Right cardiac atrium (tissue), 5 donors: Measurements from ENCODE around the gene STX5. TPM values are rescaled to one million over a fixed set of nuclear protein-coding genes. Genes with fewer than 3 reads are reported as not detected.
"Not testable (repeated sequence)": the region's sequence is repeated elsewhere in the genome, so short reads cannot be mapped to it uniquely, and the experiment has no call there.

Source experiments
- ATAC-seq, 2 donors: fragments of 200-7000 bp; cut with Tn5 transposase; one replicate each; pipeline versions ENCODE4 v1.8.0 to v1.9.1; 2020; ENCODE audit warnings: moderate library complexity in 2 of 2, mild to moderate bottlenecking in 1 of 2
- DNase-seq, 3 donors: peaks; one replicate each; pipeline ENCODE4 v3.0.0-alpha.2; 2020
- H3K27ac ChIP-seq: one replicate; pipeline ENCODE4 v1.5.1; 2013; ENCODE audit warnings: mild to moderate bottlenecking, low read length, control low read depth, moderate library complexity
- H3K27me3 ChIP-seq: one replicate; pipeline ENCODE4 v1.6.1; 2013; ENCODE audit not compliant: control insufficient read depth, insufficient read depth
- H3K4me1 ChIP-seq: one replicate; pipeline ENCODE4 v1.6.1; 2013; ENCODE audit warnings: low read length; ENCODE audit not compliant: control insufficient read depth, insufficient read depth
- H3K4me3 ChIP-seq: one replicate; pipeline ENCODE4 v1.5.1; 2013; ENCODE audit warnings: low read length, control low read depth
- H3K9me3 ChIP-seq: one replicate; pipeline ENCODE4 v1.6.1; 2013; ENCODE audit warnings: low read length; ENCODE audit not compliant: control insufficient read depth
- WGBS: extraction: QIAGEN DNeasy Blood & Tissue Kit; methylation state at CpG from one replicate; pipeline ENCODE4 v1.1.7; 2013; 5-methylcytosine and 5-hydroxymethylcytosine counted together
- intact Hi-C, 4 donors: fragments of 100-400 bp; cut with DNase I; formaldehyde crosslinking; loops; one replicate each; pipeline versions ENCODE4 v1.11.0 to v1.14.0; 2022 to 2023
- polyA plus RNA-seq: library from polyadenylated mRNA; stranded (reverse); fragments of 200-250 nt; gene quantifications from one replicate; pipeline ENCODE4 v1.2.3, GENCODE V29; 2013
- total RNA-seq, 4 donors: library from RNA; stranded (reverse); fragmentation: NEBNext Ultra II Directional; extraction: Animal tissue kit (Norgen Biotek cat#: 25700); gene quantifications; one replicate each; pipeline ENCODE4 v1.2.1, GENCODE V29; 2021
- donor health status: healthy with polysubstance abuse.
- donor health status: DM: no; HTN: yes; CAD: no.
- donor health status: DM: no; HTN: no; CAD: no.
- donor health status: DM: no; HTN: yes; CAD: no; lungs with severe emphysema.
- donor health status: DM: yes; HTN: yes; CAD: no.

STX5 gene
- total and polyA plus RNA-seq, 5 donors = 14.4 to 27.8 (median 21.5) TPM

DNA sequence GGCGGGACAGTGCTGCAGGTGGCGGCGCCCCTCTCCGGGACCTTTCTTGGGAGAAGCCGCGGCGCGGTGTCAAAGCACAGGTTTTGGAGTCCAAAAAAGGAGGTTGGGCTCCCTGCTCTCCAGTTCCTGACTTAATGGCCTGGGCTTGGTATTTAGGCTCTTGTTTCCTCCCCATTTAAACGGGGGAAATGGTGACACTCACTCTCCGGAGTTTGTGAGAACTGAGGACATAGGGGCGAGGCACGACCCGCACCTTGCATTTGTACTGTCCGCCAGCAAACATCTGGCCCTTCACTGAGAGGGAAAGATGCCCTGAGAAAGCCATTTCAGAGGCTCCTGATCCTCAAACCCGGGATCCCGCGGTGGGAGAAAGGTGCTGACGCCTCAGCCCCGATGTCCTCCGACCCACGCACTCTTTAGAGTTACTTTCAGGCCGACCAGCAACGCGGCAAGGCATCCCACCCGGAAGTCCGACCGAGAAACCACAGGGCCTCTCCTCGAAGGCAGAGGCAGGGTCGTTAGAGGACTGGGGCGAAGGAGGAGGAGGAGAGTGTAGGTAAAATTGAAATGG lies 10.4 kb upstream of the STX5 start:
- Histone ChIP-seq H3K27me3 (no peaks in the 10 kb centered on the region), H3K4me3 (peak overlapping the region; percentile 42), H3K9me3 (no peaks in the 10 kb centered on the region), H3K27ac (peak overlapping the region; percentile 90), H3K4me1 (no peaks in the 10 kb centered on the region)
- intact Hi-C loops = no loop called here
- 6% methylated on average over 30 of the region's 30 CpGs for WGBS
- ATAC-seq = peak in 1 of 2 donors; percentile 1
- peak; percentile 35 to 67 (median 66) for DNase-seq

DNA sequence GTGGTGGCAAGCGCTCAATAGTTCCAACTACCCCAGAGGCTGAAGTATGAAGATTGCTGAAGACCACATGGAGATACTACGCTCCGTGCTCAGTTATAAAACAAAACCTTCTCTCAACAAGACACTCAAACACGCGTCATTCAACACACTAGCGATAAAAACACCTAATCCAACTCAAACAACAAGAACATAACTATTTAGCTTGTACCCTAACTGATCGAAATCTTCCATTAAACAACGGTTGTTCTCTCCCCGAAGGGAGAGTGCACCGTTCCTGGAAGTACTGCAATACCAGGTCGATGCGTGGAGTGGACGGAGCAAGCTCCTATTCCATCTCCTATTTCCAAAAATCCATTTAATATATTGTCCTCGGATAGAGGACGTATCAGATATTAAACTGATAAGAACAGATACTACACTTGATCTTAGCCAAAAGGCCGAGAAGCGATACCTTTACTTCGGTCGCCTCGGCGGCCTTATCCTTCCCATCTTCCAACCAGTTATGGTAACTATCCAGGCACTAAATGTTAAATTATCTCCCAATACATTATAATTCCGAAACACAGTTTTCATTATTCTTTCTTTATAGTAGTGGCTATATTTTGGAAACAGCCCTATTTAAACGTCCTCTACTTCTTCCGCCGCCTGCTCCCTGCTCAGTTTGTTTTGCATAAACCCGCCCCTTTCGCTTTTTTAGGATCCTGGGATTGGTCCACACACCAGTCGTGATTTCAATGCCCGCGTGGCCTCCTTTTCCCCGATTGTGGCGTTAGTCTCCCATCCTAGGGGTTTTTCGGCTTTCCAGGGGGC lies 9.7 kb upstream of the STX5 start:
- intact Hi-C loops = no loop called here
- Histone ChIP-seq H3K27ac (peak overlapping the region; percentile 99), H3K9me3 (no peaks in the 10 kb centered on the region), H3K4me1 (no peaks in the 10 kb centered on the region), H3K27me3 (no peaks in the 10 kb centered on the region), H3K4me3 (peak overlapping the region; percentile 92)
- peak; percentile 86 to 91 (median 90) for DNase-seq
- ATAC-seq = peak; percentile 84
- under 1% methylated on average over 33 of the region's 33 CpGs for WGBS

DNA sequence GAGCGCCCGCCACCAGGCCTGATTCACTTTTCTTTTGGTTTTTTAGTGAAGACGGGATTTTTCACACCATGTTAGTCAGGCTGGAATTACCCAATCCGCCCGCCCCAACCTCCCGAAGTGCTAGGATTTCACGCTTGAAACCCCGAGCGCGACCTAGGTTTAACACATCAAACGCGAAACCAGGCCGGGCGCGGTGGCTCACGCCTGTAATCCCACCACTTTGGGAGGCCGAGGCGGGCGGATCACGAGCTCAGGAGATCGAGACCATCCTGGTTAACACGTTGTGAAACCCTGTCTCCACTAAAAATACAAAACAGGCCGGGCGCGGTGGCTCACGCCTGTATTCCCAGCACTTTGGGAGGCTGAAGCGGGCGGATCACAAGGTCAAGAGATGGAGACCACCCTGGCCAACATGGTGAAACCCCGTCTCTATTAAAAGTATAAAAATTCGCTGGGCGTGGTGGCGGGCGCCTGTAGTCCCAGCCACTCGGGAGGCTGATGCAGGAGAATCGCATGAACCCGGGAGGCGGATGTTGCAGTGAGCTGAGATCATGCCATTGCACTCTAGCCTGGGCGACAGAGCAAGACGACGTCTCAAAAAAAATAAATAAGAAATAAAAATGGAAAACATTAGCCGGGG lies 9.0 kb upstream of the STX5 start:
- Histone ChIP-seq H3K27ac (peak overlapping the region; percentile 99), H3K4me3 (peak overlapping the region; percentile 92)
- WGBS = 1% methylated on average over 41 of the region's 41 CpGs
- H3K9me3 ChIP-seq, H3K27me3 ChIP-seq, H3K4me1 ChIP-seq, intact Hi-C loops: not testable (repeated sequence)
- ATAC-seq (peak; percentile 5 to 9), DNase-seq (peak; percentile 70 to 86 (median 84))

DNA sequence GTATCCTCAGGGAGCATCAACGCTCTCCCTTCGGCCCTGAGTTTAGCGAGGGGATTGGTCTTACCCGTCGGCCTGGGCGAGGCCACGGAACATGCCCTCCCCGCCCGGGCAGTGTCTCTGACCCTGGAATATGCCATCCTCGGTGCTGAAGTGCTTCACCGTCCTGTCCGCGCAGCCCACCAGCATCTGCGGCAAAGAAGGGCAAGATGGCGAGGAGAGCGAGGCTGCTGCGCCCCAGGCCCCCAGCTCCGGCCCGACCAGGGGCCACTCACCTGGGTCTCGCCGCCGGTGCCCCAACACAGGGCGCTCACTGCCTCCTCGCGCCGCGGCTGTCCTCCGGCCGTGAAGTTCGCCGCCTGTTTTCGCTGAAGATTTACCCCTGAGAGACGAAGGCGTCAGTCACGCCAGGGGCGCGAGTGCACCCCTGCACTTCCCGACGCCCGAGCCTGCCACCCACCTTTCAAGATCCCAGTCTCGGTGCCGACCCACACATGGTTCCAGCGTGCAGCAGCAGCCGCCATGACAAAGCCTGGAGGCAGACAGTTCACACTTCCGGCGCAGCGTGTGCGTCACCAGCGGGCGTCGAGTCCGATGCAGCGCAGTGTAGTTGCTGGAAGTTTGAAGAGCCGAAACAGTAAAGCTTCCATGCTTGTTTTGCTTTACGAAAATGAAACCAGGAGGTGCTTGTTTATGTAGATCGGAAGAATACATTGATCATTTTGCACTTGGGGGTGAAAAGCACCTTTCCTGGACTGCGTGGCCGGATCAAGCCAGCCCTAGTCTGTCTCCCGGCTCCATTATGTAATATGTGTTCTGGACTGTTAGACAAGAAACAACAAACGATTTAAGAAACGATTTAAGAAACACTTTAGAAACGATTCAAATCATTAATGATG lies 7.4 kb upstream of the STX5 start, which contains the start of gene WDR74:
Gene WDR74, minus strand, starts transcription at position 541 of the 896 bp plus-strand sequence. Its CDS starts 20 bp downstream, at position 521.
- H3K4me3 ChIP-seq = peak within 1 kb of the TSS; percentile 92
- ATAC-seq = peak; percentile 78 to 82
- under 1% methylated on average over 62 of the region's 62 CpGs for WGBS
- H3K4me1 ChIP-seq = no peaks in the 10 kb centered on the region
- intact Hi-C loops = loop anchor here in 1 of 4 donors (5.0 kb wide), 1 partner anchor 37 kb away; no protein-coding TSS in a partner anchor
- peak within 1 kb of the TSS; percentile 99 for H3K27ac ChIP-seq
- no peaks in the 10 kb centered on the region for H3K9me3 ChIP-seq
- DNase-seq = peak; percentile 93 to 97 (median 97)
- H3K27me3 ChIP-seq = no peaks in the 10 kb centered on the region

DNA sequence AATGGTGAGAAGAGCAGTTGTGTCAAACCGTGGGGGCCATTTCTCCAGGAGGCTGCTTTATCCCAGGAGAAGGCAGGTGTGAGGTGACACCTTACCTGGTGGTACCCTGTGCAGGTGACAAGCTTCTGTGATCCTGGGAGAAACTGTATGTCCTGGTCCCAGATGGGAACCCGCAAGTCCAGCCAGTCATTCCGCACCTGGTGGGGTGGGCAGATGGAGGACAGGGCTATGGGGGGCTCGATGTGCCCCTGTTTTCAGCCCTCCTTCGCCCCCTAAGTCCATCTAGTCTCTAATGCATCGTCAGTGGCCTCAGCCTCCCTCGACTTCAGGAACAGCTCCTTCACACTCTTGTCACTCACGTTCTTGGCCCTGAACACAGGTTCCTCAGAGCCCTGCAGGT lies 3.5 kb upstream of the STX5 start:
- Histone ChIP-seq H3K9me3 (no peaks in the 10 kb centered on the region), H3K4me3 (no peak overlapping the region), H3K27ac (no peak overlapping the region), H3K4me1 (peaks cover 6% of the 10 kb centered on the region), H3K27me3 (no peaks in the 10 kb centered on the region)
- DNase-seq (no peak), ATAC-seq (no peak)
- intact Hi-C loops = loop anchor here in 1 of 4 donors (5.0 kb wide), 1 partner anchor 33 kb away; no protein-coding TSS in a partner anchor
- 88% methylated on average over 8 of the region's 8 CpGs for WGBS

DNA sequence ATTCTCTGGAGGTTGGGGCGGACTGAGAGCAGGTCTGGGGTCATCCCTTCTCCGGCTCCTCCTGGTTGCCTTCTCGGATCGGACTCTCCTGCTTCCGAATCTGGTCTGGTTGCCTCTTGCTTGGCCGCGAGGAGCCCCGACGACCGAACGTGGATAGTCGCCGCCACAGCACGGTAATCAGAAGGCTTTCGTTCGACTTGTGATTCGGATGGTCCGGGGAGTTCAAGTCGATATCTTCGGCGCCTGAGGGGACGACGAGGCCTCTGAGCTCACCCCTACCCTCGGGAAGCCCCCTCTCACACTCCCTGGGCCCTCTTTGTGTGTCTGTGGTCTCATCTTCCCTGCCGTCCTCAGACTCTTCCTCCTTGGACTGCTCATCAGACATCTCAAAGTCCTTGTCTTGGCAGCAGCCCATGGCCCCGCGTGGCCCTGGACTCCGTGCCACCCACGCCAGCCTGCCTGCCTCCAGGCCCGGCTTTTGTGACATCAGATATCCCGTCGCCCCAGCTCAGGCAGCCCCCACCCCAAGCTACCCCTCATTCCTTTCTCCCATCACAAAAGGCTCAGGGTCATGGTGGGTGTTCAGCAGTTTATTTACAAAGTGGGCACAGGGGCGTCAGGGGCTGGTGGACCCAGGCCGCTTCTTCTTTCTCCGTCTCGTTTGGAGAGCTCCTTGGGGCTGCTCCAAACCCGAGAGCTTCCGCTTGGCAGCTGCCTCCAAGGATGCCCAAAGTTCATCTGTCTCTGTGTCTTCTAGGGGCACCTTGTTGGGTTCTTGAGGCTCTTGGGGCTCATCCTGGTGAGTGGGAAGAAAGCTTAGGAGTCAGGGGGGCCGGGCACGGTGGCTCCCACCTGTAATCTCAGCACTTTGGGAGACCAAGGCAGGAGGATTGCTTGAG lies 734 bp upstream of the STX5 start, which contains the start of gene TEX54:
Gene TEX54, minus strand, starts transcription at position 506 of the 899 bp plus-strand sequence.
- no peaks in the 10 kb centered on the region for H3K27me3 ChIP-seq
- WGBS = 10% methylated on average over 40 of the region's 40 CpGs
- H3K9me3 ChIP-seq = no peaks in the 10 kb centered on the region
- intact Hi-C loops = loop anchor here in 1 of 4 donors (5.0 kb wide), 1 partner anchor 40 kb away; the partner anchor contains the start of gene TMEM223
- DNase-seq (peak; percentile 47 to 71 (median 68)), ATAC-seq (peak; percentile 5)
- H3K4me3 ChIP-seq = peak within 1 kb of the TSS; percentile 86
- H3K27ac ChIP-seq = peak within 1 kb of the TSS; percentile 96
- peaks cover 9% of the 10 kb centered on the region for H3K4me1 ChIP-seq

DNA sequence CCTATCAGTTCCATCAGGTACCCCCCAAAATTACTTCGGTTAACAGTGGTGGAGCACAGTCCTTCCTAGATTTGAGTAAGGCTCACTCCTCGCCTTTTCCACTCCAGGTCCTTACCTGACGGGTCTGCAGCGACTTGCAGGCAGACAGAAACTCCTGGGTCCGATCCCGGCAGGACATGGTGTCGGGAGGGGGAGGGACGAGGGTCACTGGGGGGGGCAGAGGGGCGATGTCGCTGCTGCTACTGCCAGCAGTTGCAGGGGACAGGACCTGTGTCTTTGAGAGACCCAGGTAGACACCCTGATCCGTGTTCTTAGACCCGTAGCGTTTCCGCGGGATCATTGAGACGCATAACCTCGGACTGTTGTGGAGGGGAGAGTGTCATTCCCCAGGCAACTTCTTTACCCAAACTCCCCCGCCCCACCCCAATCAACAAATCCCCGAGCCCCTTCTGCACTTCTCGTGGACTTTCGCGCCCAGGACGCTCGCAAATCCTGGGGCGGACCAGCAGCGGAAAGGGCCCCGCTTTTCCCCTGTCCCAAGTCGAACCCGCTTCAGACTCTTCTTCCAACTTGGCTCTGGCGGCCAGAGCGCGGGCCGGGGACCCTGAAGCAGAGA lies 839 bp downstream of the STX5 start:
- Histone ChIP-seq H3K27me3 (no peaks in the 10 kb centered on the region), H3K9me3 (no peaks in the 10 kb centered on the region), H3K4me1 (peaks cover 9% of the 10 kb centered on the region), H3K4me3 (peak overlapping the region; percentile 86), H3K27ac (peak overlapping the region; percentile 91)
- peak in 2 of 3 donors; percentile 37 to 62 for DNase-seq
- intact Hi-C loops = loop anchor here in 1 of 4 donors (5.0 kb wide), 1 partner anchor 39 kb away; the partner anchor contains the start of gene TMEM223
- WGBS = under 1% methylated on average over 33 of the region's 33 CpGs
- no peak for ATAC-seq

DNA sequence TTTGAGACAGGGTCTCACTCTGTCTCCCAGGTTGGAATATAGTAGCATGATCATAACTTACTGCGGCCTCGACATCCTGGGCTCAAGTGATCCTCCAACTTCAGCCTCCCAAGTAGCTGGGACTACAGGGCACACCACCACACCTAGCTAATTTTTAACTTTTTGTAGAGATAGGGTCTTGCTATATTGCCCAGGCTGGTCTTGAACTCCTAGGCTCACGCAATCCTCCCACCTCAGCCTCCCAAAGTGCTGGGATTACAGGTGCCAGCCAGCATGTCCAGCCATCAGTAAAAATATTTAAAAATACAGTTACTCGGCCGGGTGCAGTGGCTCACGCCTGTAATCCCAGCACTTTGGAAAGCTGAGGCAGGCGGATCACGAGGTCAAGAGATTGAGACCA lies 3.7 kb downstream of the STX5 start:
- H3K27ac ChIP-seq, H3K4me1 ChIP-seq, H3K27me3 ChIP-seq, DNase-seq, intact Hi-C loops, ATAC-seq, H3K9me3 ChIP-seq, H3K4me3 ChIP-seq: not testable (repeated sequence)
- 93% methylated on average over 8 of the region's 8 CpGs for WGBS

DNA sequence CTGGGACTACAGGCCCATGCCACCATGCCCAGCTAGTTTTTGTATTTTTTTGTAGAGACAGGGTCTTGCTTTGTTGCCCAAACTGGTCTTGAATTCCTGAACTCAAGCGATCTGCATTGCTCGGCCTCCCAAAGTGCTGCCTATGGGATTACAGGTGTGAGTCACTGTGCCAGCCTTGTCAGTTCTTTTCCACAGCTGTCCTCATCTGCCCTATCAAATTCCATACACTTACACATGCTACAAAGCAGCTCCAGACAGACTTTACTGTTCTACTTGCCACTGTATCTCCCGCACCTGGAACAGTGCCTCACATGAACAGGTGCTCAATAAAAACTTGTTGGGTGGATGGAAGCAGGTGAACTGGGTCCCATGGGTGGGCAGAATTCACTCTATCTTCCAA lies 8.2 kb downstream of the STX5 start:
- no peaks in the 10 kb centered on the region for H3K4me1 ChIP-seq
- no peak overlapping the region for H3K4me3 ChIP-seq
- no peak for ATAC-seq
- WGBS = 93% methylated on average over 3 of the region's 3 CpGs
- intact Hi-C loops = no loop called here
- H3K27me3 ChIP-seq = no peaks in the 10 kb centered on the region
- H3K27ac ChIP-seq = no peak overlapping the region
- no peak for DNase-seq
- H3K9me3 ChIP-seq = no peaks in the 10 kb centered on the region
